ENCODE data around the gene PSIP1. TPM values are rescaled to one million over a fixed set of nuclear protein-coding genes. Genes with fewer than 3 reads are reported as not detected.
A peak's percentile ranks its signal among the peaks of the same experiment; 100 is the strongest.

PSIP1 gene
- total RNA-seq, 2 experiments from 2014 or later: 109 to 121 TPM

- no peak overlapping the region for H3K27ac Mint-ChIP-seq
- H3K27me3 Mint-ChIP-seq: no peaks in the 10 kb centered on the region
- no peak overlapping the region for H3K4me3 Mint-ChIP-seq
- no peaks in the 10 kb centered on the region for H3K9me3 Mint-ChIP-seq
- no peak for DNase-seq
- H3K36me3 Mint-ChIP-seq: no peaks in the 10 kb centered on the region
- peaks cover 4% of the 10 kb centered on the region for H3K4me1 Mint-ChIP-seq
Measured at GRCh38 chr9:15521254-15521653, 10.5 kb upstream of the PSIP1 start.

GRCh38 chr9:15519831-15520230, 9.1 kb upstream of the PSIP1 start:
- Mint-ChIP-seq H3K36me3 (no peaks in the 10 kb centered on the region), H3K9me3 (no peaks in the 10 kb centered on the region), H3K4me3 (no peak overlapping the region), H3K27ac (no peak overlapping the region), H3K27me3 (no peaks in the 10 kb centered on the region), H3K4me1 (peaks cover 4% of the 10 kb centered on the region)
- DNase-seq: no peak

- DNase-seq: peak; percentile 17
- Mint-ChIP-seq H3K4me1 (peaks cover 25% of the 10 kb centered on the region), H3K27me3 (peaks cover 4% of the 10 kb centered on the region), H3K9me3 (no peaks in the 10 kb centered on the region), H3K27ac (no peak overlapping the region), H3K4me3 (no peak overlapping the region), H3K36me3 (peaks cover 14% of the 10 kb centered on the region)
Measured at GRCh38 chr9:15513335-15513734, 2.6 kb upstream of the PSIP1 start.

- Mint-ChIP-seq H3K4me1 (peaks cover 29% of the 10 kb centered on the region), H3K27ac (no peak overlapping the region), H3K4me3 (no peak overlapping the region), H3K9me3 (no peaks in the 10 kb centered on the region), H3K36me3 (peaks cover 19% of the 10 kb centered on the region), H3K27me3 (peaks cover 4% of the 10 kb centered on the region)
- no peak for DNase-seq
Measured at GRCh38 chr9:15512889-15513288, 2.1 kb upstream of the PSIP1 start.

GRCh38 chr9:15512204-15512603, 1.4 kb upstream of the PSIP1 start:
- DNase-seq: no peak
- H3K27me3 Mint-ChIP-seq: peaks cover 4% of the 10 kb centered on the region
- H3K4me3 Mint-ChIP-seq: no peak overlapping the region
- no peaks in the 10 kb centered on the region for H3K9me3 Mint-ChIP-seq
- peaks cover 33% of the 10 kb centered on the region for H3K4me1 Mint-ChIP-seq
- peak overlapping the region; percentile 1 for H3K27ac Mint-ChIP-seq
- peaks cover 22% of the 10 kb centered on the region for H3K36me3 Mint-ChIP-seq

GRCh38 chr9:15509931-15510788, 610 bp downstream of the PSIP1 start:
- DNase-seq: peak; percentile 63
- peaks cover 38% of the 10 kb centered on the region for H3K36me3 Mint-ChIP-seq
- peak overlapping the region; percentile 97 for H3K27ac Mint-ChIP-seq
- H3K27me3 Mint-ChIP-seq: peaks cover 4% of the 10 kb centered on the region
- peak overlapping the region; percentile 91 for H3K4me3 Mint-ChIP-seq
- H3K9me3 Mint-ChIP-seq: no peaks in the 10 kb centered on the region
- peaks cover 46% of the 10 kb centered on the region for H3K4me1 Mint-ChIP-seq

GRCh38 chr9:15505921-15506320, 4.8 kb downstream of the PSIP1 start:
- no peak for DNase-seq
- H3K27ac Mint-ChIP-seq: no peak overlapping the region
- H3K4me1 Mint-ChIP-seq: peaks cover 50% of the 10 kb centered on the region

GRCh38 chr9:15501803-15502202, 9.0 kb downstream of the PSIP1 start:
- no peak for DNase-seq
- no peaks in the 10 kb centered on the region for H3K27me3 Mint-ChIP-seq
- no peaks in the 10 kb centered on the region for H3K9me3 Mint-ChIP-seq
- H3K4me3 Mint-ChIP-seq: no peak overlapping the region
- H3K4me1 Mint-ChIP-seq: peaks cover 49% of the 10 kb centered on the region
- H3K27ac Mint-ChIP-seq: no peak overlapping the region
- H3K36me3 Mint-ChIP-seq: peaks cover 65% of the 10 kb centered on the region

More at GRCh38 chr9:15505921-15506320, 4.8 kb downstream of the PSIP1 start:
- peaks cover under 1% of the 10 kb centered on the region for H3K27me3 Mint-ChIP-seq
- H3K9me3 Mint-ChIP-seq: no peaks in the 10 kb centered on the region
- H3K4me3 Mint-ChIP-seq: no peak overlapping the region
- peaks cover 66% of the 10 kb centered on the region for H3K36me3 Mint-ChIP-seq

GRCh38 chr9:15501179-15501578, 9.6 kb downstream of the PSIP1 start:
- Mint-ChIP-seq H3K27me3 (no peaks in the 10 kb centered on the region), H3K4me1 (peaks cover 50% of the 10 kb centered on the region), H3K4me3 (no peak overlapping the region), H3K36me3 (peaks cover 62% of the 10 kb centered on the region), H3K27ac (peak overlapping the region; percentile 27), H3K9me3 (no peaks in the 10 kb centered on the region)
- DNase-seq: no peak

GRCh38 chr9:15499139-15499538, 11.6 kb downstream of the PSIP1 start:
- H3K36me3 Mint-ChIP-seq: peaks cover 59% of the 10 kb centered on the region
- peaks cover 2% of the 10 kb centered on the region for H3K9me3 Mint-ChIP-seq
- H3K4me3 Mint-ChIP-seq: peak overlapping the region; percentile 29
- no peaks in the 10 kb centered on the region for H3K27me3 Mint-ChIP-seq
- H3K4me1 Mint-ChIP-seq: peaks cover 59% of the 10 kb centered on the region
- peak overlapping the region; percentile 77 for H3K27ac Mint-ChIP-seq
- DNase-seq: no peak

- H3K9me3 Mint-ChIP-seq: peaks cover 4% of the 10 kb centered on the region
Measured at GRCh38 chr9:15498246-15498995, 12.3 kb downstream of the PSIP1 start.

GRCh38 chr9:15492485-15493150, 18.2 kb downstream of the PSIP1 start:
- peaks cover 50% of the 10 kb centered on the region for H3K4me1 Mint-ChIP-seq
- no peak overlapping the region for H3K27ac Mint-ChIP-seq
- peaks cover 51% of the 10 kb centered on the region for H3K36me3 Mint-ChIP-seq
- no peak overlapping the region for H3K4me3 Mint-ChIP-seq
- H3K27me3 Mint-ChIP-seq: no peaks in the 10 kb centered on the region
- H3K9me3 Mint-ChIP-seq: peaks cover 11% of the 10 kb centered on the region
- DNase-seq: no peak

More at GRCh38 chr9:15498246-15498995, 12.3 kb downstream of the PSIP1 start:
- no peak overlapping the region for H3K4me3 Mint-ChIP-seq
- H3K27ac Mint-ChIP-seq: no peak overlapping the region
- no peaks in the 10 kb centered on the region for H3K27me3 Mint-ChIP-seq
- H3K4me1 Mint-ChIP-seq: peaks cover 63% of the 10 kb centered on the region
- DNase-seq: no peak
- peaks cover 60% of the 10 kb centered on the region for H3K36me3 Mint-ChIP-seq

- peaks cover 46% of the 10 kb centered on the region for H3K36me3 Mint-ChIP-seq
- DNase-seq: no peak
- H3K4me1 Mint-ChIP-seq: peaks cover 44% of the 10 kb centered on the region
- H3K27me3 Mint-ChIP-seq: no peaks in the 10 kb centered on the region
- H3K27ac Mint-ChIP-seq: peak overlapping the region; percentile 13
- H3K9me3 Mint-ChIP-seq: peaks cover 11% of the 10 kb centered on the region
- no peak overlapping the region for H3K4me3 Mint-ChIP-seq
Measured at GRCh38 chr9:15491950-15492349, 18.8 kb downstream of the PSIP1 start.

GRCh38 chr9:15485836-15486666, 24.7 kb downstream of the PSIP1 start:
- peak overlapping the region; percentile 63 for H3K27ac Mint-ChIP-seq
- H3K9me3 Mint-ChIP-seq: no peaks in the 10 kb centered on the region
- peaks cover 25% of the 10 kb centered on the region for H3K36me3 Mint-ChIP-seq
- no peak for DNase-seq
- no peaks in the 10 kb centered on the region for H3K27me3 Mint-ChIP-seq
- H3K4me1 Mint-ChIP-seq: peaks cover 32% of the 10 kb centered on the region
- H3K4me3 Mint-ChIP-seq: no peak overlapping the region

Measured in activated naive CD8-positive, alpha-beta T cell treated with anti-CD3 and anti-CD28 coated beads for 36 hours (primary cell).